NCI-H1092 treated with DMSO at 0.1 percent for 48 hours (cell line): ENCODE data around the gene SEMA5A.

Experiments
- DNase-seq: peaks from one replicate; lab custom pipeline; 2025; lab: John Stamatoyannopoulos, UW

Gene SEMA5A, protein sequence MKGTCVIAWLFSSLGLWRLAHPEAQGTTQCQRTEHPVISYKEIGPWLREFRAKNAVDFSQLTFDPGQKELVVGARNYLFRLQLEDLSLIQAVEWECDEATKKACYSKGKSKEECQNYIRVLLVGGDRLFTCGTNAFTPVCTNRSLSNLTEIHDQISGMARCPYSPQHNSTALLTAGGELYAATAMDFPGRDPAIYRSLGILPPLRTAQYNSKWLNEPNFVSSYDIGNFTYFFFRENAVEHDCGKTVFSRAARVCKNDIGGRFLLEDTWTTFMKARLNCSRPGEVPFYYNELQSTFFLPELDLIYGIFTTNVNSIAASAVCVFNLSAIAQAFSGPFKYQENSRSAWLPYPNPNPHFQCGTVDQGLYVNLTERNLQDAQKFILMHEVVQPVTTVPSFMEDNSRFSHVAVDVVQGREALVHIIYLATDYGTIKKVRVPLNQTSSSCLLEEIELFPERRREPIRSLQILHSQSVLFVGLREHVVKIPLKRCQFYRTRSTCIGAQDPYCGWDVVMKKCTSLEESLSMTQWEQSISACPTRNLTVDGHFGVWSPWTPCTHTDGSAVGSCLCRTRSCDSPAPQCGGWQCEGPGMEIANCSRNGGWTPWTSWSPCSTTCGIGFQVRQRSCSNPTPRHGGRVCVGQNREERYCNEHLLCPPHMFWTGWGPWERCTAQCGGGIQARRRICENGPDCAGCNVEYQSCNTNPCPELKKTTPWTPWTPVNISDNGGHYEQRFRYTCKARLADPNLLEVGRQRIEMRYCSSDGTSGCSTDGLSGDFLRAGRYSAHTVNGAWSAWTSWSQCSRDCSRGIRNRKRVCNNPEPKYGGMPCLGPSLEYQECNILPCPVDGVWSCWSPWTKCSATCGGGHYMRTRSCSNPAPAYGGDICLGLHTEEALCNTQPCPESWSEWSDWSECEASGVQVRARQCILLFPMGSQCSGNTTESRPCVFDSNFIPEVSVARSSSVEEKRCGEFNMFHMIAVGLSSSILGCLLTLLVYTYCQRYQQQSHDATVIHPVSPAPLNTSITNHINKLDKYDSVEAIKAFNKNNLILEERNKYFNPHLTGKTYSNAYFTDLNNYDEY

DNA sequence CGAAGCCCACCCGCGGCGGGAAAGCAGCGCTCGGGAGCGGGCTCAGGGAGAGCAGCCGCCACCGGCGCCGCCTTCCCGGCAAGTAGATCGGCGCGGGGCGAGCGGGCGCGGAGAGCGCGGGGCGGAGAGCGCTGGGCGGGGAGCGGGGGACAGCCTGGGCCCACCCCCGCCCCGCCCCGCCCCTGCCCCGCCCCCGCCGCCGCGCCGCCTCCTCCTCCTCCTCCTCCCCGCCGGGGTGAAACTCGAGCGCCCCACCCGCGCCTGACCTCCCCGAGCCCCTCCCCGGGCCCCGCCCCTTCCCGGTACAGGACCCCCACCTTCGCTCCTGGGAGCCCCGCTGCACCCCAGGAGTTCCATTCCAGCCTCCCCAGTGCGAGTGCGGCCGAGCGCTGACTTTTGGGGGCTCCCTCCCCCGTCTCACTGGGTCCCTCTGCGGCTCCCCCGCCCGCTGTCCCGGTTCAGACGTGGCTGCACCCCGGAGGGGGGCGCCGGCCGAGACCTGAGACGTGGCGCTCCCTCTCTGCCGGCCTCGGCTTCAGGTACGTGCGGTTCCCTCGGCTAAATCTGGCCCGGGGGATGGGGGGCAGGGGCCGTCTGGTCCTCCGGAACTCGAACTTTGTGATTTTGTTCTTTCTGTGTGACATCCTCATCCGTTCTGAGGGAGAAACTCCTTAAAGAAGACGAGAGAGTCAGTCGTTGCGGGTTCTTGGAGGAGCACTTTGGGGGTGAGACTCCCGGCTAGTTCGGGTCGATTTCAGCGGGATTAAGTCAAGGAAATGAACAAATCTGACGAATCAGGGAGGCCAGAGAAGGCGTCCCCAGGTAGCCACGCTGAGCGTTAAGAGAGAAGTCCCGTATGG, at the start of gene SEMA5A:
SEMA5A (minus strand) TSS at position 84 of the 860 bp plus-strand sequence. CDS start 166,129 bp downstream, outside the sequence.
- peak; percentile 1 for DNase-seq

DNA sequence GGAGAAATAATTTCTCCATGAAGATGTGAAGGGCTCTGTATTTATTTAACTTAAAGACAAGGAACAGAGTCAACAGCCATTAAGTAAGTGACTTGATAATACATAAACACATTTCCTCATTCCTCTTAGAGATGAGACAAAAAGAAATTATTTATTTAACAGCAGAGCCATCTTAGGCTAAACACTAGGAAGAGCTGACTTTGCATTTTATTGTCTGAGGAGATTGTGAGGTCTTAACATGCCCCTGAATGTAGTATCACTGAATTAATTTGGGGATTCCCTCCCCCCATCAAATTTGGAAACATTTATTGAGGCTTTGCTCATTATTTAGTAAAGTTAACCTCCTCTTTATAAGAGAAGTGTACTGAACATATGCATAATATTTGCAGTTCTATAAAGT, 49.0 kb upstream of the SEMA5A start:
- no peak for DNase-seq

DNA sequence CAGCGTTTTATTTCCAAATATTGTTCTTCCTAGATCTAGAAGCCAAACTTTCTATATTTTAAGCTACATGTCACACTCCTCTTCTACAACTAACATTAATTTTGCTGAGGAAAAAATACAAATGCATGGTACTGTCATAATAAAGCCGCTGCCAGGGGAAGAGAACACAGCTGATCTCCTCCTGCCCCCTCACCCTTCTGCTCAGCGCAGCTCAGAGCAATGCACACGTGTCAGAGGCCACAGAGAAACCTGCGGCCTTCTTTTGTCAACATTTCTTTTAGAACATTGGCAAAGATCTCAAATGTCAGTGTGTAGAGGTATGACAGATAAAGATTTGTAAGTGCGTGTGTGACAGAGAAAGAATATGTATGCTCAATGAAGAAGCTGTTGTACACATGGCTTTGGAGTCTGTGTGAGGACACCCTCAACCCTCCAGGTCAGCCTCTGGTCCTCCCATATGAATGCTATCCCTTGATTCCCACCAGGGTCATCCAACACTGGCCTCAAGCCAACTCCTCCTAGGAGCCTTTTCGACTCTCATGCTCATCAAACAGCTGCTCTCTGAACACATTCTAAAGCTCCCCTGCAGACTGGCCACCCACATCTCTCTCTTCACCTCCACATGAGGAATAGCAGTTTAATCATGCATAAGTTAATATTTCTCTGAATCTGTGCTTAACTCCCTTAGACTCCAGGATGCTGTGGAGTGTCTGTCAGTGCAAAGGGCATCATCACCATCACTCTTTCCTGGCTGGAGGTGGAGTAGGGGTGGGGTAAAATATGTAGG, 43.4 kb upstream of the SEMA5A start:
- no peak for DNase-seq

DNA sequence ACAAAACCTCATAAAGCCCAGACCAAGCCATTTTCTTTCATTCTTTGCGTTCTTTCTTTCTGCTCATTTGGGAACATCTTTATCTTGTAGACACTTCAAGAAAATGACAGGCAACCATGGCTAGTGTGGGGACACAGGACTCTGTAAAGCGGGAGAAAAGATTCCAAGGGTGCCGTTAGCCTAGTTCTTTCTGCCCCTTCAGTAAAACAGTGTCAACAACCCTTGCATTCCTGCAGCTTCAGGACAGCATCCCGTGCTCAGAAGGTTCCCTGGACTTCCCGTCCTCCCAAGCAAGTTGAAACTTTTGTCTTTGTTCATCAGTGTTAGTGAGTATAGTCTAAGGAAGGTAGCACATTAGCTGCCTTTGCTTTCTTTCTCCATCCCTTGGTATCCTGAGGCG, 42.4 kb upstream of the SEMA5A start:
- no peak for DNase-seq

DNA sequence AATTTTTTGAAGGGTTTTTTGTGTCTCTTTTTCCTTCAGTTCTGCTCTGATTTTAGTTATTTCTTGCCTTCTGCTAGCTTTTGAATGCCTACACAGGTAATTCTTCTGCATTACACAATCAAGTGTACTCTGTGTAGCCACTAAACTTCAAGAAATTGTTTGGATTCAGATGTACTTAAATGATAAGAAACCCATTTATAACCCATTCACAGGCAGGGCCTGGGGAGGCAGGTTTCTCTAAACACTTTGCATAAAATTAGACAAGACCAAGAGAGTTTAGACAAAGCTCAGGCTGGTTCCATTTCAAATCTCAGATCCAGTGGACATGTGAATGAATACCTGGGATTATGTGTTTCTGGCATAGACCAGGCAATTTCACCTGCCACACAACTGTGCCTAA, 41.3 kb upstream of the SEMA5A start:
- no peak for DNase-seq

DNA sequence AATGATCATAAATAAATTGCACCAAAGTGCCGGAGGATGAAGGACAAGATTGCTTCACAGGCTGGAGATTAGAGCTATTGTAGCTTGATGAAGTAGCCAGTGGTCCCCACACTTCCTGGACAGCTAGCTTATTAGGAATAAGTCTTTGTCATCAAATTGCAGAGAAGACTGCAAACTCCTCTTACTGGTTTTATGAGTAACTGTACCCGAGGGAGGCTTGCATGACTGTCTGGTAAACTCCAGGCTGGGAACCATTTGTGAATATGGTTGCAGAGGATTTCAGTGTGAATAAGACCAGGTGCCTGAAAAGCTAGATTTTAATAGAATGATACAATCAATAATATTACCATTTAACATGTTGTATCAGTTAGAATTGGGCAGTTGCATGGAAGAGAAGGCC, 36.5 kb upstream of the SEMA5A start:
- no peak for DNase-seq

DNA sequence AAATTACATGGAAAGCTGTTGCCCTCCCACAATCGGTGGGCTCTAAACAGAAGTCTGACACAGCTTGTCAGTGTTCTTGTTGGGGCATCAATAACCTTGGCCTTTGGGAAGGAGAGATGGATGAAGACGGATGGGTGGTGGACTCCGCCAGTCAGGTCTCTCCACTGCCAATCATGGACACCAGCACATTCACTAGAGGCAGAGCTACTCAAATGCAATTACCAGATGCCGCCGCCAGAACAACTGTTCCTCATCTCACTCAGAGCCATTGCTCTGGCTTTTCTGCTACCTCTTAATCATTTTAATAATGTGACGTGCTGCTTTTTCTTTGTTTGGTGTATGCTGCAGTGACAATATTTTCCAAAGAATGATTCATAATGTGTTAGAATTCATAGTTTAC, 27.9 kb upstream of the SEMA5A start:
- DNase-seq, result no peak

DNA sequence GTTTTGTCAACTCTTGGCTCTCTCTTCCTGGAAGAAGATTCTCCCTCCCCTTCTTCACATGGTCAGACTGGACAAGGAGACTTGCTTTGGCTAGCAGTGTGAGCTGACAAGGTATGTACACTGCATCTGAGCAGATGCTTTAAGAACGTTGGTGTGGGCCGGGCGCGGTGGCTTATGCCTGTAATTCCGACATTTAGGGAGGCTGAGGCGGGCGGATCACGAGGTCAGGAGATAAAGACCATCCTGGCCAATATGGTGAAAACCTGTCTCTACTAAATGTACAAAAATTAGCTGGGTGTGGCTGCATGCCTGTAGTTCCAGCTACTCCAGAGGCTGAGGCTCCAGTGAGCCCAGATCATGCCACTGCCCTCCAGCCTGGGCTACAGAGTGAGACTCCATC, 26.4 kb upstream of the SEMA5A start:
- no peak for DNase-seq

DNA sequence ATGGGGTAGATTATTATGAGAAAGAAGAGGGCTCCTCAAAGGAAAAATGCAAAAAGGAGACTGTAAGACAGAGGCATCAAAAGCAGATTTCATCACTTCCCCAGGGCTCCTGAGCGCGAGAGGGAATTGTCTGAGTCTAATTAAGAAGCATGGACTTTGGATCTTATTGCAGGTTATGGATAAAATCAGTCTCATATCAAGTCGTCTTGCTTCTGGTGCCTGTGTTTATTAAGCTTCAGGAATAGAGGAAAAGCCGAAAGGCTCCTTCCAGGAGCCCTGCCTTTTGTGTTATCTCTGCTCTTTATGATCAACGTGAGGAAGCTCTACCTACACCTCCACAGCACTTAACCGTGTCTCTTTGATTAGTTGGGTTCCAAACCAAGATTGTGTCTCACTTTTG, 25.0 kb upstream of the SEMA5A start:
- no peak for DNase-seq

DNA sequence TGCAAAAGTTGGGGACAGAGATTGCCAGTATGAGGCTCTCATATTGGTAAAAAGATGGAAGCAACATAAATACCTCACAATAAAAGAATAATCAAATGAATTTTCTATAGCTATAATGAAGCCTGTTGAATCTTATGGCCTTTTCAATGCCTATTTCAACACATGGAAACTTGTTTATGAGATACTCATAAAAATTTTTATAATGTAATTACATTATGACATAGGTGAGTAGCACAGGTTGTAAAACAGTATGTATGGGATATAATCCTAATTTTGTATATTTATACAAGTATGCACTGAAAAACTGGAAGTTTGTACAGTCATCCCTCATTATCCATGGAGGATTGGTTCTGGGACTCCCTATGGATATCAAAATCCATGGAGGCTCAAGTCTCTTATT, 21.2 kb upstream of the SEMA5A start:
- DNase-seq, result no peak

DNA sequence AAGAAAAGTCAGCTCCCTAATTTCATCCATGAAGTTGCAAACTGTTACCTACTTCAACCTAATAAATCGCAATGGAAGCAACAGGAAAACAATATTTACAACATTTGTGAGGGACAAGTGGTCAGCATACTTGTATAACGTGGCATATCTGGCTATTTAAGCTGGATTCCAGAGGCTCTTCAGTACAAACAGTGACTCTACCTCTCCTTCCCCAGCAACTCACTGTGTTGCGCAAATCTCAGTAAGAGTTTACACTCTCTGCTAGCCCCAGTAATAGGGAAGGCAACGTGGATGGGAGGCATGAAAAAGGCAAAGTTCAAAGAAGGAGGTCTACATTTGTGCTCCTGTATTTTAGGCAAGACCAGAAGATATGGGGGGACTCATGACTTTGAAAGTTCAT, 18.9 kb upstream of the SEMA5A start:
- no peak for DNase-seq

DNA sequence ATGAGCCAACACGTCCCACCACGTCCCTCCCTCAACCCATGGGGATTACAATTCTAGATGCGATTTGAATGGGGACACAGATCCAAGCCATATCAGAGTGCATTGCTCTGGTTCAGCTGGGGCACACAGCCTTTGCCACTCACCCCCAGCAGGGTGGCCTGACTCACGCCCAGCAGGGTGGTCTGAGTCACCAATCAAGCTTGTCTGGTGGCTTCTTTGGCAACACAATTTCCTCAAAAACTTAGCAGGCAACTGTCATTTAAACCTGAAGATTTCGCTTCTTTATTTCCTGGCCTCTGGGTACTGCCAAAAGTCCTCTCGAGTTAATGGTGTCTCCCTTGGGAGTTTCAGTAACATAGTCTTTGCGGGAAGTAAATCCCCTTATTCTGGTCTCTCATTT, 16.3 kb upstream of the SEMA5A start:
- DNase-seq, result no peak

DNA sequence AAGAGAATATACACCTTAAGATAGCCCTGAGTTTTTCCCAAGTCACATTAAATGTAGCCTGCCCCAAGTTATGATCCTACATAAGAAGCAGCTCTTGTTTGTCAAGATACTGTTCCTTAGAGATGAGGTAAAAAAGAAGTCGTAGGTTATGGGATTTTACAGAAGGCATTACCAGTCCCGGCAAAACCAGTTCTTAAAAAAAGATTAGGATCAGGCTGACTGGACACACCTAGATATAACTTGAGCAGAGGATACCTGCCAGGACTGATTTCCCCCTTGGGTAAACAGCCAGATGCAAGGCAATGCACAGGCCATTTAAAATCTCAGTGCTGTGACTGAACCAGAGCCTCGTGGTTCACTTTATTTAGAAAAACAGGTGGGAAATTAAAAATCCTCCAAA, 14.1 kb upstream of the SEMA5A start:
- no peak for DNase-seq

DNA sequence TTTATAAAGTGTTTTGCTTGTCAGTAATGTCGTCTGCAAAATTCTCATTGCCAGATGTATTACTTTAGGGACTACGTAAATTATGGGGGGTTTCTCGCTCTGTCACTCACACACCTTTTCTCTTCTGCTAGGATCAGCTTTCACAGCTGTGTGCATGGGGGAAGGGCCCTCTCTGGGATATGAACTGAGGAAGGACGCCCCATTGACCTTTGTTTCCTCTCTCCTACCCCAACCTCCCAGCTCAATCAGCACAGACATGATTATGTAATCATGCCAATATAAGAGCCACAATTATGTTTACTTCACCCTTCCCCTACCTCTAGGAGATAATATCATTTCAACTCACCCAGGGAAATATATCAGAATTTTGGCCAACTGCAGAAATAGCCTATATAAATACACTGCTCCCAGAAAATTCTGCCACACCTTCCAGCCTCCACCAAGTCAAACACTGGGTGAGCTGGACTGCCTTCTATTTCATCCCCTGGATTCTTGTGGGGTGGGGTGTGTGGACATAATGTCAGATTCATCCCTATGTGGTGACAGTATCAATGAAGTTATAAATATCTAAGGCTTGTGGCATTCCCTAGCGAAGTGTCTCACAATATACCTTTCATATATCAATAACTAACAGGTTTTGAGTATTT, 12.6 kb upstream of the SEMA5A start:
- no peak for DNase-seq

DNA sequence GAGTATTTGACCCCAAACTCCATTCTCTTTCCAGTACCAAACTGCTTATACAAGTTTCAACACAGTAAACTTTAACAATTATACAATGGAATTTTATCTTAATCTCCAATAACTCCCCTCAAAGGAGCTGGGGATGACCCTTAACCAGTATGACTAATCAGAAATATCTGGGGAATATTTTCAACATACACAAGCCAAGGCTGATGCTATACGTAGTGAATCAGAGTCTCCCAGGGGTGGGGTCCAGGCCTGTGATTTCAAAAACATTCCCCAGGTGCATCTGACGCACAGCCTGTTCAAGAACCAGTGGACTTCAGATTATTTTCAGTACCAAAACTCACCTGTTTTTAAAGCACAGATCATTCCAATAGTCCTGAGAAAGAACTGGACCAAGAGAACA, 11.8 kb upstream of the SEMA5A start:
- DNase-seq, result no peak

DNA sequence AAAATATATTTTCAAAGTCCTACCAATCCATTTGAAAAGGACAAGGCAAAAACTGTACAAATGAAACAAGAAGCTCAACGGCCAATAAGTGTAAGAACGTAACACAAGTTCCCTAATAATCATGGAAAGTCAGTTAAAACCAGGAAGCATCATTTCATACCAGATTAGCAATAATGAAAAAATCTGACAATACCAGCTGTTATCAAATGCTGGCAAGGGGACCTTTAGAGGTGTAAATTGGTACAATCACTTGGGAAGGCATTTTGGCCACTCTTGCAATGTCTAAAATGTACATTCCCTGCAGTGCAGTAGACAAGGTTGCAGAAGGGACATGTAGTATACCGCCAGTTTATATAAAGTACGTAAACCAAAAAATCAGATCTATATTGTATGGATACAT, 10.1 kb upstream of the SEMA5A start:
- no peak for DNase-seq

DNA sequence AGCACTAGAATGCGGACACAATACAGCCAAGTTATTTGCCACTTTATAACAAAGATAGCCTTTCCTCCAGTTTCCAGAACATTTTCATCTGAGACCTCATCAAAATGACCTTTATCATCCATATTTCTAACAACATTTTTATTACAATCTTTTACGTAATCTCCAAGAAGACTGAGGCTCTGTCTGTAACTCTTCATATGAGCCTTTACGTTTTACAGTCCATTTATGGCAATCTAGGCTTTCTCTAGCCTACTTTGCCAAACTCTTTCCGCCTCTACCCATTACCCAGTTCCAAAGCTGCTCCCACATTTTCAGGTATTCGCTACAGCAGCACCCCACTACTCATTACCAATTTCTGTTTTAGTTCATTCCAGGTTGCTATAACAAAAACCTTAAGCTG, 8.2 kb upstream of the SEMA5A start:
- DNase-seq, result no peak

DNA sequence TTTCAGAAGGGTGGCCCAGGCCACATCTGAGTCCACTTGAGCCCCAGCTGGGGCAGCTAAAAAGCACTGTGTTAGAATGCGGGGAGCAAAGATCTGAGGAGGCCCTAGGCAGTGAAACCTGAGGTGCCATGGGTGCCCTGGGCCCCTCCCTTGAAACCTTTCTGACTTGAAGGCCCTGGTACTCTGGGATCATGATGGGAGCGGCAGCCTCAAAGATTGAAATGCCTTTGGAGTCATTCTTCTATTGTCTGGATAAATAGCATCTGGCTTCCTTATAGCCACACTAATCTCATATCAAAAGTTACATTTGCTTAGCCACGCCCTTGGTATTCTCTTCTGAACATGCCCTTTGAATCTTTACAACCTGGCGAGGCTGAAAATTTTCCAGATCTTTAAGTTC, 7.7 kb upstream of the SEMA5A start:
- DNase-seq, result no peak

DNA sequence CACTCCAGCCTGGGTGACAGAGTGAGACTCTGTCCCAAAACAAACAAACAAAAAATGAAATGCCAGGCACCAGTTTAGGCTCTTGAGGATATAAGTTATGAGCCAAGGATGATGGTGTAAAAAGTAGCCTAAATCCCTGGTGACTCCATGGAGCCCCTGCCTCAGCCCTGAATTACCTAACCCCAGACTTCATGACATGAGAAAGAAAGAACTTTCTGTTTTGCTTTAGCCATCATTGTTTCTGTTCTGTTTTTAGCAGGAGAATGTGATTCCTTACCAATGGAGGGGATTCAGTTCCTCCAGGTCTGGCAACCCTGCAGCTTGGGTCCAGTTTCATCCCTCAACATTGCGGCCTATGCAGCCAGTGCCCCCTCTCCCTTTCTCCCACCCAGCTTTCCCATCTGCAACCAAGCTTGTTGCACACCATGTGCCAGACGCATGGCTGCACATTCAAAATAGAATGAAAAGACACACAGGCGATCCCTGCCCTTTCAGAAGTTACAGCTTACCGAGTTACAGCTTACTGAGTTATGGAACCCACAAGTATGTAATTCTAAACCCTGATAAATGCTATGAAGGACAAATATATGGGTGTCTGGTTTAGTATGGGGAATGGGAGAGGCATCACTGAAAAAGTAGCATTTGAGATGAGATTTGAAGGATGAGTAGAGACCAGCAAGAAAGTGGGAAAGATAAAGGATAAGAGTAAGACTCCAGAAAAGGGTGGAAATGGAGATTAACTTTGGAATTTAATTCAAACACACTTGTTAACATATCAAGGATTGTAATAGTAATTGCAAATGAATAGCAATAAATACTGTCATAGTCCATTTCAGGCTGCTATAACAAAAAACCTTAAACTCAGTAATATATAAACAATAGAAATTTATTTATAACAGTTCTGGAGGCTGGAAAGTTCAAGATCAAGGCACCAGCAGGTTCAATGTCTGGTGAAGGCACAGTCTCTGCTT, 6.0 kb upstream of the SEMA5A start:
- no peak for DNase-seq
